GM18520 (cell line): ENCODE measurements around the gene FOXN3.

ENCODE experiments used
- ATAC-seq: cut with Tn5 transposase; IDR thresholded peaks from one replicate; pipeline ENCODE4 v1.9.1; 2021; ENCODE audit not compliant: unreplicated experiment

Gene FOXN3

GRCh38 chr14:89366864-89367778 lies 49.9 kb downstream of the FOXN3 start:
- ATAC-seq = no peak

- ATAC-seq = peak; percentile 73
Observed at GRCh38 chr14:89365061-89365801, 51.8 kb downstream of the FOXN3 start.

- no peak for ATAC-seq
Observed at GRCh38 chr14:89364316-89364715, 52.7 kb downstream of the FOXN3 start.

- ATAC-seq = no peak
Observed at GRCh38 chr14:89360277-89360676, 56.8 kb downstream of the FOXN3 start.

- no peak for ATAC-seq
Observed at GRCh38 chr14:89359477-89360222, 57.4 kb downstream of the FOXN3 start.

- ATAC-seq = no peak
Observed at GRCh38 chr14:89357655-89358297, 59.3 kb downstream of the FOXN3 start.

GRCh38 chr14:89356927-89357326 lies 60.1 kb downstream of the FOXN3 start:
- ATAC-seq = no peak

DNA sequence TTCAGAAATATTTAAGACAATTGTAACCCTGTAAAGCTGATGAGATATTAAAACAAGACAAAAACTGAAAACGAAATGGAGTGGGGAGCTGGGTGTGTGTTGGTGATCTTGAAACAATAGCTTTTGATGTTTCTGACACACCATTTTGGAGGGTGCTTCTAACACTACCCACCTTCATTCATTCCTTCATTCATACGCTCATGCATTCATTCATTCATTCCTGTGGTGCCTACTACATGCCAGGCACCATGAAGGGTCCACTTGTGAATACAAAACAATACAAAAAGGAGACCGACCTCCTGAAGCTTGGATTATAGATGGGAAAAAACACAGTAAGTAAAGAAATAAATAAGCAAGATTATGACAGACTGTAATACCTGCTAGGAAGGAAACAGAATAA lies 60.5 kb downstream of the FOXN3 start:
- ATAC-seq = no peak

DNA sequence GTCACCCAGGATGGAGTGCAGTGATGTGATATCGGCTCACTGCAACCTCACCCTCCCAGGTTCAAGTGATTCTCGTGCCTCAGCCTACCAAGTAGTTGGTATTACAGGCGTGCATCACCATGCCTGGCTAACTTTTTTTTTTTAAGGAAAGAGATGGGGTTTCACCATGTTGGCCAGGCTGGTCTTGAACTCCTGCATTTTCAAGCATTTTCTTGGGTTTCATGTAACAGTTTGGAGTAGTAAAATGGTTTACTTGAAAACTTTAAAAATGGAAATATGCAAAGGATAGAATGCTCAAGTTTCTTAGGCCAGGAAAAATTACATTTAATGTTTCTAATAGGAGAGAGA lies 63.3 kb downstream of the FOXN3 start:
- ATAC-seq = no peak

GRCh38 chr14:89352976-89353765 lies 63.9 kb downstream of the FOXN3 start:
- no peak for ATAC-seq

GRCh38 chr14:89351516-89352404 lies 65.3 kb downstream of the FOXN3 start:
- ATAC-seq = no peak

- no peak for ATAC-seq
Observed at GRCh38 chr14:89351221-89351515, 65.9 kb downstream of the FOXN3 start.

DNA sequence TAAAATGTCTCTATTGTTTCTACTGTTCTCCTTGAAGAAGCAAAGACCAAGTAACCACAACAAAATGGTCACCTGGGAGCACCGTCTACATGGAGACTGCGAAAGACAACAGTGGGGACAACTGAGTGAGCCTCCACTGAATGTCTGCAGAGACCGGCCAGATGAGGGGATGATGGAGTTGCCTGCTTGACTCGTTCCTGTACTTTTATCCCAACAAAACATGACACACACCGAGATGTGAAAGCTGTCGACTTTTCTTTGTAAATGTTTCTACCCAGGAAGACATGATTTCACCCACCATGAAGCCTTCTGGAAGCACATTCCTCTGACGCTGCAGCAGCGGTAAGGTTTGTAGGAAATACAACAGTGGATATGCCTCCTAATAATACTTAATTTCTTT lies 66.9 kb downstream of the FOXN3 start:
- no peak for ATAC-seq

- ATAC-seq = no peak
Observed at GRCh38 chr14:89349171-89350008, 67.6 kb downstream of the FOXN3 start.

GRCh38 chr14:89348722-89349121 lies 68.3 kb downstream of the FOXN3 start:
- ATAC-seq = no peak

GRCh38 chr14:89347885-89348284 lies 69.1 kb downstream of the FOXN3 start:
- ATAC-seq = no peak

DNA sequence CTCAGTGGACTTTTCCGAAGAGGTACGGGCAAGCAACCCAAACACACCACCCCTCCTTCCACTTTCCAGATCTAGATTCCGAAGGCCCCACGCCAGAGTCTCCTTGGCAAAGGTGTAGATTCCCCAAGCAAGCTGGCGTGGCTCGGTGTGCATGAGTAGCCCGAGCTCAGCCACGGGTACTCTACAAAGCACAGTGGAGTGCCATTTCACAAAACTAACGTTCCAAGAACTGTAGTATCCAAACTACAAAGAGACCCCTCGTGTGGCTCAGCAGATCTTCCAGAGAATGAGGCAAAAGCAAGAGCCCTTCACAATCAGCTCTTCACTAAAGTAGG lies 72.1 kb downstream of the FOXN3 start:
- no peak for ATAC-seq

DNA sequence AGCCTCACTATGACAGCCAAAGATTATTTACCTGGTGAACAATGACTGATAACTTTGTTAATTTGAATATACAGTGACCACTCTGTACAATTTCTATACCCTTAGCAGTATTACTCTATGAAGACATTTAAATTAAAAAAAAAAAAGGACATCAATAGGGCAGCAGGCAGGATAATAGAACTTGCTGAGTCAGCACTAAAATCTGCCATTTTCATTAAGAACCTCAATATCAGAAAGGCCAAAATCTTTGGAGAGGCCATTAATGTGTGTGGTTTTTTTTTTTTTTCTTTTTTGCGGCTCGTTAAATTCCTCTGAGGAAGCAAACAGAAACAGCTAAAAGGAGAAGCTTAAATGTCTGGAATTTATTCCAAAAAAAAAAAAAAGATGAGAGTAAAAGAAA lies 73.7 kb downstream of the FOXN3 start:
- ATAC-seq = no peak

DNA sequence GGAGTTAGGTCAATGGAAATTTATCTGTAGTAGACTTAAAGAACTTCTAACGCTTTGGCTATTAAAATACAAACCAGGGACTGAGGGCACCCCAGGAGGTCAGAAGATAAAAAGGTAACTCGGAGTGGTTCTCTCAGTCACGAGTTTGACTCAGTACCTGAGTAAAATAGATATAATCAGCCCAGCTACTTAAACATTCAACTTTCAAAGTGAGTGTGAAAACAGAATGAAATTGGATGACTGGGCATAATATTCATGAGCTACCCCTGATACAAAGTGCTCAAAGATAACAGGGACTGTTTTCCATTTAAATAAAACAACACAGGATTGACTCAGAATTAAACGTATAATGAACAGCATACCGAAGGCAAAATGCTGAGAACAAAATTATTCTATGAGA lies 75.0 kb downstream of the FOXN3 start:
- peak; percentile 63 for ATAC-seq
